ENCODE data around the gene C19orf38.

GRCh38 chr19:10818301-10819123 is 29.7 kb upstream of the C19orf38 start:
- TF ChIP-seq CTCF (conservative IDR thresholded peaks at IDR 0.05; ENCODE audit: low read length) (no peak), EZH2phosphoT487 (IDR thresholded peaks at IDR 0.05; ENCODE audit: borderline replicate concordance) (no peak)

Data from Loucy (cell line).